ENCODE measurements around the gene CREB5.

CREB5 gene

DNA sequence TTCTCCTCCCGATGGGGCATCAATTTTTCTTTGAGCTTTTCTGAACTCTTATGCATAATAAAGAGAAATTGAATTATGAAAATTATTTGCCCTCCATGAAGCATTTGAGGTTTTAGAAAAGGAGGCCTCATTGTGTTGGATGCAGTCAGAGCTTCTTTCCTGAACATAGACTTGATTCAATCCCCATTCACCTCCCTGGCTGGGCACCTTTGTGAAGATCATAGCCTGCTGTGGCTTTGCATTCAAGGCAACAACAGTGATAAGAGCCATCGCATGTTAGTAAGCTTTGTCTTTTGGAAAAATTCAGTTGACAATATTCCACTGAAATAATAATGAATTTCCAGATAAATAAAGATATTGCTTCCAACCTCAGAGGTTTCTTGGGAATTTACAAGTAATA is 458.8 kb downstream of the CREB5 start:
- TF ChIP-seq ZFP3 (CRISPR knock-in tag; IDR thresholded peaks at IDR 0.05): no peak
- no peak for TF ChIP-seq ZNF565 (CRISPR knock-in tag; conservative IDR thresholded peaks at IDR 0.05; ENCODE audit: low read depth)
- TF ChIP-seq ISL1 (CRISPR knock-in tag; IDR thresholded peaks at IDR 0.05): no peak
- TF ChIP-seq, protein P1, sequence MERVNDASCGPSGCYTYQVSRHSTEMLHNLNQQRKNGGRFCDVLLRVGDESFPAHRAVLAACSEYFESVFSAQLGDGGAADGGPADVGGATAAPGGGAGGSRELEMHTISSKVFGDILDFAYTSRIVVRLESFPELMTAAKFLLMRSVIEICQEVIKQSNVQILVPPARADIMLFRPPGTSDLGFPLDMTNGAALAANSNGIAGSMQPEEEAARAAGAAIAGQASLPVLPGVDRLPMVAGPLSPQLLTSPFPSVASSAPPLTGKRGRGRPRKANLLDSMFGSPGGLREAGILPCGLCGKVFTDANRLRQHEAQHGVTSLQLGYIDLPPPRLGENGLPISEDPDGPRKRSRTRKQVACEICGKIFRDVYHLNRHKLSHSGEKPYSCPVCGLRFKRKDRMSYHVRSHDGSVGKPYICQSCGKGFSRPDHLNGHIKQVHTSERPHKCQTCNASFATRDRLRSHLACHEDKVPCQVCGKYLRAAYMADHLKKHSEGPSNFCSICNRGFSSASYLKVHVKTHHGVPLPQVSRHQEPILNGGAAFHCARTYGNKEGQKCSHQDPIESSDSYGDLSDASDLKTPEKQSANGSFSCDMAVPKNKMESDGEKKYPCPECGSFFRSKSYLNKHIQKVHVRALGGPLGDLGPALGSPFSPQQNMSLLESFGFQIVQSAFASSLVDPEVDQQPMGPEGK (CRISPR knock-in tag; IDR thresholded peaks at IDR 0.05; ENCODE audit: borderline replicate concordance): no peak
- TF ChIP-seq, protein P2, sequence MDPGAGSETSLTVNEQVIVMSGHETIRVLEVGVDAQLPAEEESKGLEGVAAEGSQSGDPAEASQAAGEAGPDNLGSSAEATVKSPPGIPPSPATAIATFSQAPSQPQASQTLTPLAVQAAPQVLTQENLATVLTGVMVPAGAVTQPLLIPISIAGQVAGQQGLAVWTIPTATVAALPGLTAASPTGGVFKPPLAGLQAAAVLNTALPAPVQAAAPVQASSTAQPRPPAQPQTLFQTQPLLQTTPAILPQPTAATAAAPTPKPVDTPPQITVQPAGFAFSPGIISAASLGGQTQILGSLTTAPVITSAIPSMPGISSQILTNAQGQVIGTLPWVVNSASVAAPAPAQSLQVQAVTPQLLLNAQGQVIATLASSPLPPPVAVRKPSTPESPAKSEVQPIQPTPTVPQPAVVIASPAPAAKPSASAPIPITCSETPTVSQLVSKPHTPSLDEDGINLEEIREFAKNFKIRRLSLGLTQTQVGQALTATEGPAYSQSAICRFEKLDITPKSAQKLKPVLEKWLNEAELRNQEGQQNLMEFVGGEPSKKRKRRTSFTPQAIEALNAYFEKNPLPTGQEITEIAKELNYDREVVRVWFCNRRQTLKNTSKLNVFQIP (CRISPR knock-in tag; IDR thresholded peaks at IDR 0.05; ENCODE audit: borderline replicate concordance, low read depth): no peak
- no peak for TF ChIP-seq ZNF70 (CRISPR knock-in tag; IDR thresholded peaks at IDR 0.05)
- TF ChIP-seq ZFP30 (CRISPR knock-in tag; IDR thresholded peaks at IDR 0.05): no peak
- no peak for TF ChIP-seq TOX (CRISPR knock-in tag; IDR thresholded peaks at IDR 0.05; ENCODE audit: borderline replicate concordance)
- no peak for TF ChIP-seq CSDC2 (CRISPR knock-in tag; IDR thresholded peaks at IDR 0.05)
- TF ChIP-seq, protein P3, sequence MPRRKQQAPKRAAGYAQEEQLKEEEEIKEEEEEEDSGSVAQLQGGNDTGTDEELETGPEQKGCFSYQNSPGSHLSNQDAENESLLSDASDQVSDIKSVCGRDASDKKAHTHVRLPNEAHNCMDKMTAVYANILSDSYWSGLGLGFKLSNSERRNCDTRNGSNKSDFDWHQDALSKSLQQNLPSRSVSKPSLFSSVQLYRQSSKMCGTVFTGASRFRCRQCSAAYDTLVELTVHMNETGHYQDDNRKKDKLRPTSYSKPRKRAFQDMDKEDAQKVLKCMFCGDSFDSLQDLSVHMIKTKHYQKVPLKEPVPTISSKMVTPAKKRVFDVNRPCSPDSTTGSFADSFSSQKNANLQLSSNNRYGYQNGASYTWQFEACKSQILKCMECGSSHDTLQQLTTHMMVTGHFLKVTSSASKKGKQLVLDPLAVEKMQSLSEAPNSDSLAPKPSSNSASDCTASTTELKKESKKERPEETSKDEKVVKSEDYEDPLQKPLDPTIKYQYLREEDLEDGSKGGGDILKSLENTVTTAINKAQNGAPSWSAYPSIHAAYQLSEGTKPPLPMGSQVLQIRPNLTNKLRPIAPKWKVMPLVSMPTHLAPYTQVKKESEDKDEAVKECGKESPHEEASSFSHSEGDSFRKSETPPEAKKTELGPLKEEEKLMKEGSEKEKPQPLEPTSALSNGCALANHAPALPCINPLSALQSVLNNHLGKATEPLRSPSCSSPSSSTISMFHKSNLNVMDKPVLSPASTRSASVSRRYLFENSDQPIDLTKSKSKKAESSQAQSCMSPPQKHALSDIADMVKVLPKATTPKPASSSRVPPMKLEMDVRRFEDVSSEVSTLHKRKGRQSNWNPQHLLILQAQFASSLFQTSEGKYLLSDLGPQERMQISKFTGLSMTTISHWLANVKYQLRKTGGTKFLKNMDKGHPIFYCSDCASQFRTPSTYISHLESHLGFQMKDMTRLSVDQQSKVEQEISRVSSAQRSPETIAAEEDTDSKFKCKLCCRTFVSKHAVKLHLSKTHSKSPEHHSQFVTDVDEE (CRISPR knock-in tag; IDR thresholded peaks at IDR 0.05): no peak
- TF ChIP-seq SNAI2 (CRISPR knock-in tag; IDR thresholded peaks at IDR 0.05): no peak
- no peak for TF ChIP-seq ZNF8 (CRISPR knock-in tag; IDR thresholded peaks at IDR 0.05)
- TF ChIP-seq RARB (CRISPR knock-in tag; IDR thresholded peaks at IDR 0.05): no peak
- no peak for TF ChIP-seq OSR1 (CRISPR knock-in tag; IDR thresholded peaks at IDR 0.05)
- no peak for TF ChIP-seq GLIS3 (CRISPR knock-in tag; IDR thresholded peaks at IDR 0.05)
- TF ChIP-seq ESRRG (CRISPR knock-in tag; IDR thresholded peaks at IDR 0.05): no peak
- no peak for TF ChIP-seq PPARA (CRISPR knock-in tag; IDR thresholded peaks at IDR 0.05; ENCODE audit: borderline replicate concordance)
- no peak for TF ChIP-seq BACH2 (CRISPR knock-in tag; IDR thresholded peaks at IDR 0.05; ENCODE audit: borderline replicate concordance)
- TF ChIP-seq, protein P4, sequence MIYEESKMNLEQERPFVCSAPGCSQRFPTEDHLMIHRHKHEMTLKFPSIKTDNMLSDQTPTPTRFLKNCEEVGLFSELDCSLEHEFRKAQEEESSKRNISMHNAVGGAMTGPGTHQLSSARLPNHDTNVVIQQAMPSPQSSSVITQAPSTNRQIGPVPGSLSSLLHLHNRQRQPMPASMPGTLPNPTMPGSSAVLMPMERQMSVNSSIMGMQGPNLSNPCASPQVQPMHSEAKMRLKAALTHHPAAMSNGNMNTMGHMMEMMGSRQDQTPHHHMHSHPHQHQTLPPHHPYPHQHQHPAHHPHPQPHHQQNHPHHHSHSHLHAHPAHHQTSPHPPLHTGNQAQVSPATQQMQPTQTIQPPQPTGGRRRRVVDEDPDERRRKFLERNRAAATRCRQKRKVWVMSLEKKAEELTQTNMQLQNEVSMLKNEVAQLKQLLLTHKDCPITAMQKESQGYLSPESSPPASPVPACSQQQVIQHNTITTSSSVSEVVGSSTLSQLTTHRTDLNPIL (CRISPR knock-in tag; IDR thresholded peaks at IDR 0.05; ENCODE audit: low read depth): no peak
- TF ChIP-seq, protein P5, sequence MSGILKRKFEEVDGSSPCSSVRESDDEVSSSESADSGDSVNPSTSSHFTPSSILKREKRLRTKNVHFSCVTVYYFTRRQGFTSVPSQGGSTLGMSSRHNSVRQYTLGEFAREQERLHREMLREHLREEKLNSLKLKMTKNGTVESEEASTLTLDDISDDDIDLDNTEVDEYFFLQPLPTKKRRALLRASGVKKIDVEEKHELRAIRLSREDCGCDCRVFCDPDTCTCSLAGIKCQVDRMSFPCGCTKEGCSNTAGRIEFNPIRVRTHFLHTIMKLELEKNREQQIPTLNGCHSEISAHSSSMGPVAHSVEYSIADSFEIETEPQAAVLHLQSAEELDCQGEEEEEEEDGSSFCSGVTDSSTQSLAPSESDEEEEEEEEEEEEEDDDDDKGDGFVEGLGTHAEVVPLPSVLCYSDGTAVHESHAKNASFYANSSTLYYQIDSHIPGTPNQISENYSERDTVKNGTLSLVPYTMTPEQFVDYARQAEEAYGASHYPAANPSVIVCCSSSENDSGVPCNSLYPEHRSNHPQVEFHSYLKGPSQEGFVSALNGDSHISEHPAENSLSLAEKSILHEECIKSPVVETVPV (CRISPR knock-in tag; IDR thresholded peaks at IDR 0.05): no peak
- no peak for ATAC-seq

DNA sequence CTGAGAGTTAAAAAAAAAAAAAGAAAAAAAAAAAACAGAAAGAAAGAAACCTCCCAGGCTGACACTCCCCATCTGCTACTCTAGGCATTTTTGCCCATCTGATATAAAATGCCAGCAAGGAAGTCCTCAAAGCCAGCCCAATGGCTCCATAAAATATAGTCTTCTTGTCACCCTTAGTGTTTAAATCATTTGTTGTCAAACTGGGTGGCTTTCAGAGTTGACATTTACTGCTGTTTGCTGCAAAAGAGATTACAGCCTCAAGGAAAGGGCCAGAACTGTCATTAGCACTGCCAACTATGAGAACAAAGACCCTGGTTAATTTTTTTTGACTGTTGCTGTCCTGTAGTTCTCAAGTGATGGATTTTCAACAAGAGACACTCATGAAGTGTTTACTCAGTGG is 459.3 kb downstream of the CREB5 start:
- no peak for ATAC-seq

More for the DNA sequence above, 459.3 kb downstream of the CREB5 start:
- TF ChIP-seq, protein P5 (CRISPR knock-in tag; IDR thresholded peaks at IDR 0.05): no peak
- TF ChIP-seq ZNF565 (CRISPR knock-in tag; conservative IDR thresholded peaks at IDR 0.05; ENCODE audit: low read depth): no peak
- TF ChIP-seq, protein P3 (CRISPR knock-in tag; IDR thresholded peaks at IDR 0.05): no peak

All from SK-N-SH treated with all-trans-retinoic acid at 6 μM for 48 hours (cell line).